Measurements from ENCODE around the gene PBX1.
A peak's percentile ranks its signal among the peaks of the same experiment; 100 is the strongest.
"Not testable (repeated sequence)": the region's sequence is repeated elsewhere in the genome, so short reads cannot be mapped to it uniquely, and the experiment has no call there.

PBX1 gene

GRCh38 chr1:164558461-164559341, at the start of gene PBX1:
PBX1 (plus strand) TSS chr1:164559184.
- DNase-seq: peak; percentile 47

- no peak for DNase-seq
Measured at GRCh38 chr1:164510435-164510834, 48.5 kb upstream of the PBX1 start.

- no peak for DNase-seq
Measured at GRCh38 chr1:164511001-164511705, 47.8 kb upstream of the PBX1 start.

- DNase-seq: no peak
Measured at GRCh38 chr1:164515231-164515630, 43.8 kb upstream of the PBX1 start.

GRCh38 chr1:164515711-164516331, 43.2 kb upstream of the PBX1 start:
- no peak for DNase-seq

GRCh38 chr1:164516591-164516990, 42.4 kb upstream of the PBX1 start:
- no peak for DNase-seq

GRCh38 chr1:164518692-164519332, 40.2 kb upstream of the PBX1 start:
- DNase-seq: no peak

- DNase-seq: no peak
Measured at GRCh38 chr1:164519426-164519825, 39.6 kb upstream of the PBX1 start.

- no peak for DNase-seq
Measured at GRCh38 chr1:164524810-164525209, 34.2 kb upstream of the PBX1 start.

- no peak for DNase-seq
Measured at GRCh38 chr1:164534863-164535610, 23.9 kb upstream of the PBX1 start.

GRCh38 chr1:164552463-164552988, 6.5 kb upstream of the PBX1 start:
- DNase-seq: not testable (repeated sequence)

GRCh38 chr1:164557270-164557669, 1.7 kb upstream of the PBX1 start:
- no peak for DNase-seq

- no peak for DNase-seq
Measured at GRCh38 chr1:164559342-164560051, 513 bp downstream of the PBX1 start.

GRCh38 chr1:164560121-164560541, 1.1 kb downstream of the PBX1 start:
- DNase-seq: no peak

GRCh38 chr1:164560556-164560955, 1.6 kb downstream of the PBX1 start:
- DNase-seq: no peak

- DNase-seq: no peak
Measured at GRCh38 chr1:164561007-164561406, 2.0 kb downstream of the PBX1 start.

- DNase-seq: no peak
Measured at GRCh38 chr1:164561472-164561871, 2.5 kb downstream of the PBX1 start.

GRCh38 chr1:164562061-164562460, 3.1 kb downstream of the PBX1 start:
- DNase-seq: no peak

GRCh38 chr1:164562511-164562910, 3.5 kb downstream of the PBX1 start:
- no peak for DNase-seq

- DNase-seq: no peak
Measured at GRCh38 chr1:164562947-164563520, 4.0 kb downstream of the PBX1 start.

- no peak for DNase-seq
Measured at GRCh38 chr1:164563721-164564360, 4.9 kb downstream of the PBX1 start.

All from activated CD4-positive, alpha-beta T cell treated with anti-CD3 and anti-CD28 coated beads for 1 hour (primary cell).